Calu3 (cell line): Measurements from ENCODE around the gene MEIG1. TPM values are rescaled to one million over a fixed set of nuclear protein-coding genes. Genes with fewer than 3 reads are reported as not detected.

Source experiments
- BruUV-seq: library from RNA; stranded (reverse); fragments of 400-500 nt; replicated peaks from 2 replicates; lab custom pipeline; 2021; lab: Mats Ljungman, UMichigan
- CTCF ChIA-PET: fragments of 300-600 bp; sonication (Branson Sonifier 250); formaldehyde crosslinking; loops from one replicate; lab custom pipeline; 2022; ENCODE audit warnings: antibody characterized with exemption; lab: Charles Lee
- DNase-seq: peaks from one replicate; pipeline ENCODE4 v3.0.0; 2022
- H3K27ac Mint-ChIP-seq: one replicate; pipeline ENCODE4 v1.8.0; 2022; ENCODE audit warnings: mixed read lengths; ENCODE audit not compliant: unreplicated experiment
- H3K27me3 Mint-ChIP-seq: one replicate; pipeline ENCODE4 v1.8.0; 2022; ENCODE audit warnings: mixed read lengths; ENCODE audit not compliant: unreplicated experiment
- H3K36me3 Mint-ChIP-seq: one replicate; pipeline ENCODE4 v1.8.0; 2022; ENCODE audit warnings: mild to moderate bottlenecking, moderate library complexity, mixed read lengths; ENCODE audit not compliant: insufficient read depth, unreplicated experiment
- H3K4me1 Mint-ChIP-seq: one replicate; pipeline ENCODE4 v1.8.0; 2022; ENCODE audit warnings: mild to moderate bottlenecking, low read depth, mixed read lengths; ENCODE audit not compliant: unreplicated experiment
- H3K4me3 Mint-ChIP-seq: one replicate; pipeline ENCODE4 v1.8.0; 2022; ENCODE audit warnings: mild to moderate bottlenecking, low read depth, moderate library complexity, mixed read lengths; ENCODE audit not compliant: unreplicated experiment
- H3K9me3 Mint-ChIP-seq: one replicate; pipeline ENCODE4 v1.8.0; 2022; ENCODE audit warnings: low read depth, mixed read lengths; ENCODE audit not compliant: unreplicated experiment
- CTCF ChIP-seq: fragments of 200-600 bp; IDR thresholded peaks from one replicate; pipeline ENCODE4 v1.8.0; 2022; ENCODE audit warnings: antibody characterized with exemption; ENCODE audit not compliant: unreplicated experiment
- intact Hi-C: fragments of 100-400 bp; cut with micrococcal nuclease; formaldehyde crosslinking; loops from one replicate; pipeline ENCODE4 v1.10.0; 2022; ENCODE audit not compliant: unreplicated experiment
- total RNA-seq: library from RNA; stranded (reverse); gene quantifications from 2 replicates; pipeline ENCODE4 v1.2.3, GENCODE V29; 2022

MEIG1 gene
- total RNA-seq, 1 experiment from 2014 or later, result not detected

DNA sequence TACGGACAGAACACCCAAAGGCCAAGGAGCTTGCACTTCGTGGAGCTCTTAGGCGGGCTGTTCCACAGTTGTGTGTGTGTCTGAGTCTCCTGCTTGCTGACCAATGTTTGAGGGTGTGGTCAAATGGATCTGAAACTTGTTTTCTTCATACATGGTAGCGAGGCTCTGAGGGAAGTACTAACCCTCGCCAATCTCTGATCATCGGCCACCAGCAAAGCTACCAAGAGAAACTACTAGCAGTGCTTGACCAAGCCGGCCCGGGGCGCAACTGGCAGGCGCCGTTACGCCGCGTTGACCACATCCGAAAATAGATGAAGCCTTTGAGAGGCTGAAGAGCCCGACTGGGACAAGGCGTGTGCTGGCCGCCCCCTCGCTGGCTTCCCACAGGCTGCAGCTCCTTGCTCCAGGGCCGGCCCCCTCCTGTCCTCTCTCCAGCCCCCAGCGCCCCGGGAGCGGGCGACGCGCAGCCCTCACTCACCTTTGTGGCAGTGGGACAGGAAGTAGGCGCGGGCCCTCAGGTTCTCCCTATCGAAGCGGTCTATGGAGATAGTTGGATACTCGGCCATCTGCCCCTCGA lies 5.7 kb upstream of the MEIG1 start:
- no peak for TF ChIP-seq CTCF
- Mint-ChIP-seq H3K27ac (peak overlapping the region; percentile 94), H3K4me1 (peaks cover 14% of the 10 kb centered on the region), H3K9me3 (no peaks in the 10 kb centered on the region), H3K36me3 (peaks cover 32% of the 10 kb centered on the region), H3K27me3 (no peaks in the 10 kb centered on the region), H3K4me3 (peak overlapping the region; percentile 91)
- peak; percentile 60 for DNase-seq
- BruUV-seq, result no TSS peak
- CTCF ChIA-PET, result interaction anchor here (0.6 to 1.6 kb wide), 6 partner anchors 8 to 214 kb away, joined by 3 to 6 read pairs (median 3); partner anchors contain the start of genes NMT2 and RPP38
- intact Hi-C loops, result loop anchor here (5.0 kb wide), 1 partner anchor 154 kb away; no protein-coding TSS in a partner anchor

DNA sequence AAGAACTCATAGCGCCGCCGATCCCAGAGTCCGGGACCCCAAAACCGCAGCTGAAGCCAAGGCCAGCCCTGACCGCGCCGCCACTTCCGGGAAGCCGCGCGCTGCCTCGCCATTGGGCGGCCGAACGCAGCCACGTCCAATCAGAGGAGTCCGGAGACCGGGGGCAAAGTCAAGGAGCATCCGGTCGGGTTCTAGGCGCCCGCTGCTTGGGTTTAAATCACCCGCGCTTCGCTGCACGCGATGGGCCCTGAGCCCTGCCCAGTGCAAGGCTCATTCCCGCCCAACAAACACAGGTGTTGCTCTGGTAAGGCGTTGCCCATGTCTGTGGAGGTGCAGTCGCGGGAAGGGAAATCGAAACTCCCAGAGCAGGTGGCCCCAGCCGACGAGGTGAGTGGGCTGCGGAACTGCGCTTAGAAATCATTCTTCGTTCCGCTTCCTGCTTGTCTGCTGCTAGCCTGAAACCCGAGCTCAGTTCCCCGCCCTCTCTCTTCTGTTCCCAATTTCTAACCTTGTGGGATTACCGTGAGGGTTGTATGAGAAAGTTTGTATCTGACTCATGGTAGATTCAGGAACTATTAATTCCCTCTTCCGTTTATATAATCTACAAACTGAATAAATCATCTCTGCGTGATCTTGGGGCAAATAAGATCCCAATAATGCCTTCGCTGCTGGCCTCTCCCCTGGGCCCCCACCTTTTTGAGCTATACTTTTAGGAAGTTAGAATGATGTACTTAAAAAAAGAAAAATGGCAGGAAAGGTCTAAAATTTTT lies 5.0 kb upstream of the MEIG1 start, which contains the start of gene DCLRE1C:
Gene DCLRE1C, minus strand, starts transcription at position 96 of the 770 bp plus-strand sequence. Its CDS starts 86 bp downstream, at position 10.
- H3K27me3 Mint-ChIP-seq, result no peaks in the 10 kb centered on the region
- H3K4me1 Mint-ChIP-seq, result peaks cover 12% of the 10 kb centered on the region
- H3K4me3 Mint-ChIP-seq, result peak within 1 kb of the TSS; percentile 91
- TSS peak; percentile 97 for BruUV-seq
- no peaks in the 10 kb centered on the region for H3K9me3 Mint-ChIP-seq
- intact Hi-C loops, result loop anchor here (5.0 kb wide), 1 partner anchor 153 kb away; no protein-coding TSS in a partner anchor
- peak; percentile 94 for DNase-seq
- H3K36me3 Mint-ChIP-seq, result peaks cover 37% of the 10 kb centered on the region
- no peak for TF ChIP-seq CTCF
- peak within 1 kb of the TSS; percentile 94 for H3K27ac Mint-ChIP-seq
- CTCF ChIA-PET, result interaction anchor here (0.6 to 1.6 kb wide), 3 partner anchors 8 to 214 kb away, joined by 3 read pairs; partner anchors contain the start of gene NMT2

- DNase-seq, result no peak
- no peaks in the 10 kb centered on the region for H3K9me3 Mint-ChIP-seq
- H3K36me3 Mint-ChIP-seq, result peaks cover 45% of the 10 kb centered on the region
- H3K27me3 Mint-ChIP-seq, result no peaks in the 10 kb centered on the region
- peaks cover 7% of the 10 kb centered on the region for H3K4me1 Mint-ChIP-seq
- no TSS peak for BruUV-seq
- TF ChIP-seq CTCF, result no peak
- peak overlapping the region; percentile 94 for H3K27ac Mint-ChIP-seq
- intact Hi-C loops, result loop anchor here (5.0 kb wide), 1 partner anchor 152 kb away; no protein-coding TSS in a partner anchor
- CTCF ChIA-PET, result no interaction called here
- H3K4me3 Mint-ChIP-seq, result peak overlapping the region; percentile 91
These were observed 4.3 kb upstream of the MEIG1 start for GRCh38 chr10:14954934-14955333.

- Mint-ChIP-seq H3K9me3 (no peaks in the 10 kb centered on the region), H3K4me1 (no peaks in the 10 kb centered on the region), H3K36me3 (peaks cover 39% of the 10 kb centered on the region), H3K27ac (peak overlapping the region; percentile 99), H3K27me3 (no peaks in the 10 kb centered on the region), H3K4me3 (peak overlapping the region; percentile 97)
- DNase-seq, result no peak
- CTCF ChIA-PET, result interaction anchor here (1.3 kb wide), 1 partner anchor 55 kb away, joined by 5 read pairs; no protein-coding TSS in a partner anchor
- no peak for TF ChIP-seq CTCF
- BruUV-seq, result TSS peak; percentile 89
- intact Hi-C loops, result no loop called here
These were observed 342 bp upstream of the MEIG1 start for GRCh38 chr10:14958872-14959220.
